HFF-Myc (cell line): ENCODE data around the gene SLC39A12.

Source experiments
- DNase-seq: peaks from one replicate; pipeline ENCODE4 v3.0.0-alpha.2; 2011; ENCODE audit warnings: low read depth; ENCODE audit errors: extremely low read depth
- H3K4me3 ChIP-seq: replicated peaks from 2 replicates; pipeline ENCODE4 v1.5.1; 2011; ENCODE audit warnings: low read depth, mild to moderate bottlenecking, control low read depth, low read length
- TF ChIP-seq, protein P1 (sequence below): IDR thresholded peaks from 2 replicates; pipeline ENCODE4 v1.5.1; 2012; ENCODE audit warnings: mild to moderate bottlenecking, low read depth, low read length, control low read depth; ENCODE audit errors: missing control alignments

Gene SLC39A12

DNA sequence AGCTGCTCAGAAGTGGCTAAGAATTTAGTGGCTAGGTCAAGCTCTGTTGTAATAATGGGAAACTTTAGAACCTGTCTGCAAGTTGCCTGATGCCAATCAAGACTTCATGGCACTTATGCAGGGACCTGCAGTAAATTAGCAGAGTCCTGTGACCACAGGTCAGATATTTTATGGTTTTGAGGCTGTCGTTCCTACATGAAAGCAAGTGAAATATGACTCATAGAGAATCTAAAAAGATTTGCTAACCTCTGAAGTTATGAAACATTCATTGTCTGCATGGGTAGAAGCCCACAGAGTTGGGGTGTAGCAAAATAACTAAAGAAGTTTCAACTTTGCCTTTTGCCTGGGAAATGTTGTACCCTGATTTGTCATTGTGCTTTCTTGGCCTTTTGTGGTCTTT, 32.3 kb downstream of the SLC39A12 start:
- no peak for DNase-seq
- TF ChIP-seq, protein P1, sequence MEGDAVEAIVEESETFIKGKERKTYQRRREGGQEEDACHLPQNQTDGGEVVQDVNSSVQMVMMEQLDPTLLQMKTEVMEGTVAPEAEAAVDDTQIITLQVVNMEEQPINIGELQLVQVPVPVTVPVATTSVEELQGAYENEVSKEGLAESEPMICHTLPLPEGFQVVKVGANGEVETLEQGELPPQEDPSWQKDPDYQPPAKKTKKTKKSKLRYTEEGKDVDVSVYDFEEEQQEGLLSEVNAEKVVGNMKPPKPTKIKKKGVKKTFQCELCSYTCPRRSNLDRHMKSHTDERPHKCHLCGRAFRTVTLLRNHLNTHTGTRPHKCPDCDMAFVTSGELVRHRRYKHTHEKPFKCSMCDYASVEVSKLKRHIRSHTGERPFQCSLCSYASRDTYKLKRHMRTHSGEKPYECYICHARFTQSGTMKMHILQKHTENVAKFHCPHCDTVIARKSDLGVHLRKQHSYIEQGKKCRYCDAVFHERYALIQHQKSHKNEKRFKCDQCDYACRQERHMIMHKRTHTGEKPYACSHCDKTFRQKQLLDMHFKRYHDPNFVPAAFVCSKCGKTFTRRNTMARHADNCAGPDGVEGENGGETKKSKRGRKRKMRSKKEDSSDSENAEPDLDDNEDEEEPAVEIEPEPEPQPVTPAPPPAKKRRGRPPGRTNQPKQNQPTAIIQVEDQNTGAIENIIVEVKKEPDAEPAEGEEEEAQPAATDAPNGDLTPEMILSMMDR: no peak

DNA sequence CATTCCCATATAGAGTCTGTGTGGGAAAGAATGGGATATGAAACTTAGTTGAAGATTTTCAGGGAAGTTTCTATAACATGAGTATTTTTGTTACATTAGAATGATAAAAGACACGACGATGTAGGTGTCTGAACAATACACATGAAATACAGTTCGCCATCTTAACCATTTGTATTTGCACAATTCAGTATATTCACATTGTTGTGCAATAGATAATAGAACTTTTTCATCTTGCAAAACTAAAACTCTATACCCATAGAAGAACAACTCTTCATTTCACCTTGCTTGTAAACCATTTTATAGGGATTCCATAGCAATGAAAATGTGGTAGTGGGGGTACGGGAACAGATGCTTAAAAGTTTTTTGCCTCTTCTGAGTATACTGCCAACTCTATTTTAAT, 32.8 kb downstream of the SLC39A12 start:
- no peak for DNase-seq
- no peak overlapping the region for H3K4me3 ChIP-seq
- TF ChIP-seq, protein P1: no peak

More for the DNA sequence above, 32.3 kb downstream of the SLC39A12 start:
- no peak overlapping the region for H3K4me3 ChIP-seq

DNA sequence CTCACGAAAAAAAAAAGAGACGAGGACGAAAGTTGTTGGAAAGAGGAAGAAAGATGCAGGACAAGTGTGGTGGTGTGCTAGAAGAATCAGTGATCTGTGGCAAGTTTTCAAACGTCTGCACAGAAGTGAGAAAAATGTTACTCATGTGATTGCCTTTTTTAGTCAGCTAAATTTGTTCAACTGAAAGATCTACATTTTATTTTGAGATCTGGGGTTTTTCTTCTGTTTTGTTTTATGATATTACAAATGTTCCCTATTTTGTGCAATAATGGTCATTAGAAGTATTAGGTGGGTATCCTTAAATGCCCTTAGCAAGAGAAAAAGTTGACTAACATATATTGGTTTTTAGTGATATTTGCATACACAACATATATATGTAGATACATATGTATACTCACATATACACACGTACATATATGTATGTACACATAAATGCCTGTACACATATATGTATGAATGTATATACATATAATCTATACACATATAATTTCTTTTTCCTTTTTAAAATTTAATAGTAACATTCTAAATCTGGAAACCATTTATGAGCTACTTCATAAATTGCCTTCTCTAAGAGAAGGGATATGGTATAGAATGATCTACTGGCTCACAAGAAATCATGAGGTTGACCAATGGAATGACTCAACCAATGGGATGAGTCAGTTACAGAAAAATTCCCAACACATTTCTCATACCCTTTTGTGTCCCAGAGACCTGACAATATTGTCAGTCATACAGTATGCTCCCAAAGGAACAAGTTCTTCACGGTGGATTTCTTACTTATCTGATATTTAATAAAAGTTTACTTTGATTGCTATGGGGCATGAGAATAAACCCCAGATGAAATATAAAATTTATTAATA, 38.4 kb downstream of the SLC39A12 start:
- DNase-seq: peak; percentile 61
- H3K4me3 ChIP-seq: no peak overlapping the region
- TF ChIP-seq, protein P1: no peak

DNA sequence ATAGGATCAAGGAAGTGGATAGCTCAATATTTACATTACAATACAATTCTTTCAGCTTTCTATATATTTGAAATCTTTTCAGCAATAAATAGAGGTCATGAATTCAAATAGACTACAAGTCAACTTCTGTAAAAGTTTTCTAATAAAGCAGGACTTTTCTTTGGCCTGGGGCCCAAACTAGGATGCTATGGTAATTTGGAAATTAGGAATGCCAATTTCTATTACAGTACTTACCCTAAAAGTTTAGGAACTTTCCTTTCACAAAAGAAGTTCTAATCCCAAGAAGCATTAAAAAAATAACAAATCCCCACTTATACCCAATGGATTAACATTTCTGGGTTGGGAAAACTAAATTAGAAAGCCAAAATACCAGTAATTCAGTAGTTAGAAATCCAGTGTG, 40.5 kb downstream of the SLC39A12 start:
- TF ChIP-seq, protein P1: no peak
- DNase-seq: no peak
- no peak overlapping the region for H3K4me3 ChIP-seq

DNA sequence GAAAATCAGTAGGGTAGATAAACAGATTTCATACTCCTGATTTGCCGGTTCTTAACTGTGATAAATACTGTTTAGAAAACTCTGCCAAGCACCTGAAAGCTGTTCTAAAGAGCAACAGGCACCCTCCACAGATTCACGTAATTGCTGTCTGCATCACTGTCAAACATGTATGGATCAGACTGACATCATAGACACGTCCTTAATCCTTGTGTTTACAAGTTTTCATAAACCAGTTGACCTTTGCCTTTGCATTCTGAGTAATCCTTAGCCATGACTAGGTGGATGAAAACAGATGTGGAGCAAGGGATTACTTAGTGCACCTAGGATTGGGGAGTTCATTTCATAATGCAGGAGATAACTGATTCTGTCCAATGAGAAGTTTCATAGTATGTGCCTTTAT, 41.6 kb downstream of the SLC39A12 start:
- peak; percentile 56 for DNase-seq
- no peak overlapping the region for H3K4me3 ChIP-seq
- TF ChIP-seq, protein P1: no peak

DNA sequence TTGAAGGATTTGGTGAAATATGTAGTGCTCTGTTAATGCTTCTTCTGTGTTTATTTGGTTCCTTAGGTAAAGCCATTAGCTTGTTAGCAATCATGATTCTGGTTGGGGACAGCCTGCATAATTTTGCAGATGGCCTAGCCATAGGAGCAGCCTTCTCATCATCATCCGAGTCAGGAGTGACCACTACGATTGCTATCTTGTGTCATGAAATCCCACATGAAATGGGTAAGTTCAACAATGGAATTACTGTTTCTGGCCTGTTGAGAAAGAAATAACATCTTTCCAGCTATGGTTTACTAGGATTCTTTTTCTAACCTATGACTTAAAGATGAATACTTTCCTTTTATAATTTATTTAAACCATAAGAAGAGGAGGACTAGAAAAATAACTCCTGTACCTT, 48.9 kb downstream of the SLC39A12 start:
- H3K4me3 ChIP-seq: no peak overlapping the region
- TF ChIP-seq, protein P1: no peak
- no peak for DNase-seq
